ENCODE results near the gene KCNAB3.

The KCNAB3 gene

GRCh38 chr17:7940034-7940433 lies 10.4 kb upstream of the KCNAB3 start:
- DNase-seq (ENCODE audit: low spot score) = no peak

- no peak for DNase-seq (ENCODE audit: low spot score)
Measured at GRCh38 chr17:7935859-7936258, 6.2 kb upstream of the KCNAB3 start.

- DNase-seq (ENCODE audit: low spot score) = peak; percentile 51
Measured at GRCh38 chr17:7932949-7933348, 3.3 kb upstream of the KCNAB3 start.

- peak; percentile 48 for DNase-seq (ENCODE audit: low spot score)
Measured at GRCh38 chr17:7932483-7932891, 2.8 kb upstream of the KCNAB3 start.

DNA sequence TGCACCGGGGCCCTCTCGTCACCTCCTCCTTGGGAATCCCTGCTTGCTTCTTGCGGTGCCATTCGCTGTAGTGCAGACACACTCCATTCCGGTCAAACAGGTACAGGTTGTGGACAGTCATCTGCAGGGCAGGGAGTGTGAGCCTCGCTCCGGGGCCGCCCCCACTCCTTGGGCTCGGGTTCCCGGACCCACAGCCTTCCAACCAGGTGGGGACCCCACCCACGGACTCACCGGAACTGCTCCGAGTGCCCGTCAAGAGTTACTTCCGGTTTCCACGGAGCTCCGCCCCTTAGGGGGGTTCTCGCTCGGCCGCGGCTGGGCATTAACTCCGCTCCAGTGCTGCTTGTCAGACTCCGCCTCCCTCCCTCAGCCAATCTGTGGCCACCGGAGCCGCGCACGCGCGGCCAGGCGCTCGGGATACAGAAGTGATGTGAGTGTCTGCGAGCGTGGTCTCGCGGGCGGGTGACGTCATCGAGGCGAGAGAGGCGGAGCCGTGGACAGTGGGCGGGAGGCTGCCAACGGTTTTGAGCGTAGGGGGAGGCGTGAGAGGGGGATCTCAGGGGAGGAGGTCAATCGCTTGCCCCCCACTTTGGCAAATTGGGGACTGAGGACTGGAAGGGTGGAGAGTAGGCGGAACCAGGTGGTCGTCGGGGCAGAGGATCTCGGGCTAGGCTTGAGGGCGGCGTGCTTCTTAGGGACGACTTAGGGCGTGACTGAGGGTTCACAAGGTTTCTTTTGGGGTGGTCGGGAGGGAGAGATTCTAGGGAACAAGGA lies 2.2 kb upstream of the KCNAB3 start, which contains the start of the genes CNTROB and TRAPPC1:
Gene CNTROB, plus strand, starts transcription at position 498 of the 774 bp plus-strand sequence. CDS start 874 bp downstream, outside the sequence.
Gene TRAPPC1, minus strand, starts transcription at position 238 of the 774 bp plus-strand sequence. Its CDS starts 117 bp downstream, at position 121.
- peak; percentile 100 for DNase-seq (ENCODE audit: low spot score)

GRCh38 chr17:7930841-7931631 lies 1.4 kb upstream of the KCNAB3 start:
- no peak for DNase-seq (ENCODE audit: low spot score)

GRCh38 chr17:7927596-7927995 lies 2.1 kb downstream of the KCNAB3 start:
- DNase-seq (ENCODE audit: low spot score) = no peak

DNA sequence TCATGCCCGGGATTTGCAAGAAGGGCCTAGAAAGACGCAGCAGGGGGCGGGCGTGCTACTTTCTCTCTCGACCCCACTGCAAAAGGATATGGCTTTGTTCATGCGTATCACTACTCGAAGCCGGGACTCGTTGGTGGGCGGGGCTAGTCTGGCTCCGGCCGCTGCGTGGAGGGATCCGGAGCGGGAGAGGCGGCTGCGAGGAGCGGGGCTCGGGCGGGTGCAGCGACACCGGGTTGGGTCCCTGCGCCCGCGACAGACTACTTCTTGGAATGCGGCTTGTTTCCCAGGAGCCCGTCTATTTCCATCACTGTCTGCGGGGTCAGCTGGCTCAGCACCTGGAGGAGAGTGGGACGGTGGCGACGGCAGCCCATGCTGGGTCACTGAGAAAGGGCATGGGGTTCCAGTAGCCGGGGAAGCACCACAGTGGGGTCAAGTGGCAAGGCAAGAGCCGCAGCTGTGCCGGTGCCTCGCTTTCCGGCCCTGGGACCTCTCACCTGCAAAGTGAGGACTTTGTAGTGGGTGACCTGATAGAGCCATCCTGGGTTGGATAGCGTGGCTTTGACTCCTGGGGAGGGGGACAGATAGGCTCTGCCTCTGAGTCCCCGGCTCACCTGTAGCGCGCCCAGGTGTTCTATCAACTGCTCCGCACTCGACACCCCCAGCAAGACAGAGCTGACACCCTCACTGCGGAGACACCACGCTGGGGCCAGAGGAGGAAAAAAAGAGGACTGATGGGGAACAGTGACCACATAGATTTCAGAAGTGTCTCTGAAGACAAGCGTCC lies 6.6 kb downstream of the KCNAB3 start:
- peak; percentile 81 for DNase-seq (ENCODE audit: low spot score)

- no peak for DNase-seq (ENCODE audit: low spot score)
Measured at GRCh38 chr17:7922269-7922844, 7.3 kb downstream of the KCNAB3 start.

GRCh38 chr17:7916808-7917207 lies 12.8 kb downstream of the KCNAB3 start:
- no peak for DNase-seq (ENCODE audit: low spot score)

DNA sequence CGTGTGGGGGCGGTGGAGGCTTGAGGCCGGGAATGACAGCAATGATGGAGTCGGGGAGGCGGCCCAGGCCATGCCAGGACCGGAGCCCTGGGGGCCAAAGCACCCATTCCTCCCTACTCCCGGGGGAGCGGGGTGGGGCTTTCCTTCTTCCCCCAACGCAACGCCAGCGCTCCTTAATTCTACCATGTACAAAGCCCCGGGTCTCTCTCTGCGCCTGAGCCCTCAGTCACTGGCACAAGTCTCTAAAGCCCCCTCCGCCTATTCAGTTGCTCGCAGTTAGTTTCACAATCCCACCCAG lies 13.3 kb downstream of the KCNAB3 start:
- DNase-seq (ENCODE audit: low spot score) = no peak

DNA sequence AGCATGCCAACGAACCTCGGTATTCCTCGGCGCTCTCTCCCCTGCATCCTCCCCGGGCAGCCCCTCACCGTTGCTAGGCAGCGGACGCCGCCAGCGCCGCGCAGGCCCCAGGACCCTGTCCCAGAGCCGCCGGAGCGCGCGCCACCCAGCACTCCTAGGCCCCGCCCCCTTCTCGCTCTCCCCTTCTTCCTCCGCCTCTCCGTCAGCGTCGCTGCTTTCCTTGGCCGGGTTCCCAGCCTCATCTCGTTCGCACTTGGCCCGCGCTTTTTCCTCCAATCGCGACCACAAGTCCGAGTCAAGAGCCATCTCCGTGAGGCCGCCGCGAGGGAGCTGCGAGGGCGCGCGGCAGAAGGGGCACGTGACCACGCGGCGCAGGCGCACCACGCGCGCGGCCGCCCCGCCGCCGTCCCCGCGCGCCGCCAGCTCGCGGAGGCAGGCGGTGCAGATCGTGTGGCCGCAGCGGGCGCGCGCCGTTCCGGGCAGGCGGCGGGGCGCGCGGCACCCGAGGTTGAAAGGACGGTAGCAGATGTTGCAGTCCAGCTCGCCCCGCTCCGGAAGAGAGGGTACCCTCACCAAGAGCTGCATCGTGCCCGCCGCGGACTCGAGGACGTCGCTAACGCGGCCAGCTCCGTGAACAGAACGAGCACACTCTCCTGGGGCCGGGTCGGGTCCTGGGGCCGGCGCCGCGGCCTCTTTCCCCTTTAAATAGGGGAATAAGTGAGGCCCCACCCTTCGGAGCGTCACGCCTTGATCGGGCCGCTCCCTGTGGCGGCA lies 13.9 kb downstream of the KCNAB3 start, which contains the start of gene RNF227:
Gene RNF227, minus strand, starts transcription at position 679 of the 774 bp plus-strand sequence. Its CDS starts 94 bp downstream, at position 585.
- DNase-seq (ENCODE audit: low spot score) = peak; percentile 80

DNA sequence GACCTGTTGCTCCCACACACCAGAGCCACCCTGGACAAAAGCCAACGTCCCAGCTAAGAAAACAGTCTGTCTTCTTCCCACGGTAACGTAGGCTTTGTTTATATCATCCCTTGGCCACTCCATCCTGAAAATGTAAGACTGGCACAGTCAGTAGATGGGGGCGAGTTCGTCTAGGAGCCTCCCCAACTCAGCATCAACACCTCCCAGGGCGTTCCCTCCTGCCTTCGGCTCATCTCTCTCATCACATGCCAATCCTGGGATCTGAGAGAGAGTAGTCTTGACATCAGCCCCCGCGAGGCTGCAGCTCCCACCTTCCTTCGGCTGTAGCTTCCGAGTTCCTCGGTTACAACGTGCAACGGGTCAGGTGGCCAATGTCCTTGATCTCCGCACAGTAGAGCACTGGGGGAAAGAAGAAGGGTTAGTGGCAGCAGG lies 14.5 kb downstream of the KCNAB3 start:
- no peak for DNase-seq (ENCODE audit: low spot score)

DNA sequence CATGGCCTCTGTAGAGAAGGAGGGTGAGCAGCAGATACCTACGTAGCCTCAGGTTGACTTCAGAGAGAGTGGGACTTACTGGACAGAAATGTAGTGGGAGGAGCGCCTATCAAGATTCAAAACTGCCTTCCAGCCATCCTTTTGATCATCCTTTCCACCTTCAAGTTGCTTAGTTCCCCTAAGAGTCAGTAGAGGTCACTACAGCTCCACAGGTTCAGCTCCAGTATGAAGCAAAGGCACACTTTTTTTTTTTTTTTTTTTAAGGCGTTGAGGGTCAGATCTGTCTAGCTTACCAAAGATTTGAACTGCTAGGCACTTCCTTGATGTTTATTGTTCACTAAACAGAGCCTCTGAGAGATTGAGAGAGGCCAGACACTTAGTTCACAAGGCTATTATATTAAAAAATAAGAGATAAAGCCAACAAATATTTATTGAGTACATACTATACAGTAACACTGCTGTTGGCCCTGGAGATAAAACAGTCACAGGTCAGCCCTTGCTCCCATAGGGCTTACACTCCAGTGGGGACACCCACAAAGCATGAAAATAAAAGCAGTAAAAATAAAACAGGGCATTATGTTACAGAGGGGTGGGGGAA lies 16.6 kb downstream of the KCNAB3 start:
- peak; percentile 62 for DNase-seq (ENCODE audit: low spot score)

- DNase-seq (ENCODE audit: low spot score) = no peak
Measured at GRCh38 chr17:7911116-7911515, 18.5 kb downstream of the KCNAB3 start.

GRCh38 chr17:7910711-7911110 lies 18.9 kb downstream of the KCNAB3 start:
- DNase-seq (ENCODE audit: low spot score) = no peak

DNA sequence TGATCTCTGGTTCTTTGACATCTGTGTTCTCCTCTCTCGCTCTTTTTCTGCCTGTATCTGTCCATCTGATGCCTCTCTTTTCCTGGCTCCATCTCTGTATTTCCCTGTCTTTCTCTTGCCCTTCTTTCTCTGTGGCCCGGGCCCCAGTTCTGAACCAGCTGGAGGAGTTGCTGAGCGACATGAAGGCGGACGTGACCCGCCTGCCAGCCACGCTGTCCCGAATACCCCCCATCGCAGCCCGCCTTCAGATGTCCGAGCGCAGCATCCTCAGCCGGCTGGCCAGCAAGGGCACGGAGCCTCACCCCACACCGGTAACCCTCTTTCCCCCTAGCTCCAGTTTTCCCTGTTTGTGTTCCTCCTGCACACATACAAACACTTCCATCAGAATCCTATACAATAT lies 19.4 kb downstream of the KCNAB3 start:
- DNase-seq (ENCODE audit: low spot score) = no peak

DNA sequence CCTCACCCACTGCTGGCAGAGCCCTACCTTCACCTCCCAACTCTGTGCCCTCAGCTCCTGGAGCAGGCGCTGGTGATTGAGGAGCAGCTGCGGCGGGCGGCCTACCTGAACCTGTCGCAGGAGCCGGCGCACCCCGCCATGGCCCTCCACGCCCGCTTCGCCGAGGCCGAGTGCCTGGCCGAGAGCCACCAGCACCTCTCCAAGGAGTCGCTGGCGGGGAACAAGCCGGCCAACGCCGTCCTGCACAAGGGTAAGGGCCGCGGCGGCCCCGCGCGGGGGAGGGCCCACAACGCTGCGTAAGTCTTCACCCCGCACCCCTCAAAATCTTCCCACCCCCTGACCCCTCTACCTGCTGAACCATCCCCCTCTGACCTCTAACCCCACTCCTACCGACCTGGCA lies 20.6 kb downstream of the KCNAB3 start:
- no peak for DNase-seq (ENCODE audit: low spot score)

DNA sequence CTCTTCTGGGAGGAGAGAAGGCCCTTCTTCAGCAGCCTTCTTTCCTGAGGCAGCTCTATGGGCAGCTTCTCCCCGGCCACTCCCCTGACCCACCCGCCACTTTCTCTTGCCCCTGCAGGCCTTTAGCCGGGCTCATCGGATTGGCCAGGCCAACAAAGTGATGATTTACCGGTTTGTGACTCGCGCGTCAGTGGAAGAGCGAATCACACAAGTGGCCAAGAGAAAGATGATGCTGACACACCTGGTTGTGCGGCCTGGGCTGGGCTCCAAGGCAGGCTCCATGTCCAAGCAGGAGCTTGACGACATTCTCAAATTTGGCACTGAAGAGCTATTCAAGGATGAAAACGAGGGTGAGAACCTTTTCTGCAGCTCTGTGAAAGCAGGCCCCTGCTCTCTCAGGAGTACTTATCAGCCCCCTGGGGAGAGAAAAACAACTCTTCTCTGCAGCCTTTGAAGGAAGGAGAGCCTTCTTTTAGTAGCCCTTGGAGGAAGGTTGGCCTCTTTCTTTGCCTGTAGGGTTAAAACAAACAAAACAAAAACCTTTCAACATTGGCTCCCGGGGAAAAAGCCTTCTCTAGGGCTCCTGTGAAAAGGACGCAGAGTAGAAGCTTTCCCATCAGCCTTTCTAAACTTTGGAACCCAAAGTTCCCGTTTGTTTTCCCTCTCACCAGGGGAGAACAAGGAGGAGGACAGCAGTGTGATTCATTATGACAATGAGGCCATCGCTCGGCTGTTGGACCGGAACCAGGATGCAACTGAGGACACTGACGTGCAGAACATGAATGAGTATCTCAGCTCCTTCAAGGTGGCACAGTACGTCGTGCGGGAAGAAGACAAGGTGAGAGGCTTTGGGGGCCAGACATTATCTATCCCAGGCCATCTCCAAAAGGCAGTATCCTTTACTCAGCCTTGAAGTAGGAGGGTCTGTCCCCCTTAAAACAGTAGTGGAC lies 26.2 kb downstream of the KCNAB3 start:
- DNase-seq (ENCODE audit: low spot score) = no peak

DNA sequence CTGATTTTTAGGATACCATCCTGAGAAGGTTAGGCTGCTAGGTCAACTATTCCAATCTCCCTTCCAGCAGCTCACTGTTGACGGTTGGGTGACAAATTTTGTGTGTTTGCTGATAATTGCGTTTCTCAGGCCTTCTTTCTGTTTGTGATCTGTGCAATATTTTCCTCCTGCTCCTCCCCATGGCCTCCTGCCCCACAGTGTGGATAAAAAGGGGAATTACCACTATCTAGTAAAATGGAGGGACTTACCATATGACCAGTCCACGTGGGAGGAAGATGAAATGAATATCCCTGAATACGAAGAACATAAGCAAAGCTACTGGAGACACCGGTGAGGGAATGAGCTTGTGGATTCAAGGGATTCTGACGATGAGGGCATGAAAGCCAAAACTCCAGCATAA lies 31.9 kb downstream of the KCNAB3 start:
- no peak for DNase-seq (ENCODE audit: low spot score)

Data from germinal center (tissue), 1 donor.